Esophagus squamous epithelium (tissue), 4 donors: ENCODE measurements around the gene ULK2.

Source experiments
- CTCF ChIP-seq, 6 experiments: fragments of 450-650 bp in 4 of 6; fragments of 200-600 bp in 2 of 6; sonication (generic) in 2 of 6; IDR thresholded peaks; one replicate each; pipeline ENCODE4 v1.5.1; 2016 to 2019; ENCODE audit warnings: antibody characterized with exemption in 6 of 6, mild to moderate bottlenecking in 4 of 6, moderate library complexity in 4 of 6
- POLR2A ChIP-seq, 4 donors: fragments of 450-650 bp; IDR thresholded peaks; one replicate each; pipeline ENCODE4 v1.6.1; 2017; ENCODE audit warnings: antibody characterized with exemption in 4 of 4, mild to moderate bottlenecking in 4 of 4, moderate library complexity in 3 of 4

- no peak for TF ChIP-seq POLR2A (IDR thresholded peaks at IDR 0.05)
- no peak for TF ChIP-seq CTCF (IDR thresholded peaks at IDR 0.05)
These were observed 110.1 kb downstream of the ULK2 start for GRCh38 chr17:19757536-19758180.
